Immature natural killer cell (primary cell): ENCODE measurements around the gene DSCAML1. TPM values are rescaled to one million over a fixed set of nuclear protein-coding genes. Genes with fewer than 3 reads are reported as not detected.
A peak's percentile ranks its signal among the peaks of the same experiment; 100 is the strongest.

Experiments
- DNase-seq, 3 donors: peaks; one replicate each; pipeline ENCODE4 v3.0.0; 2022; ENCODE audit warnings: mixed read lengths in 1 of 3
- H3K27ac Mint-ChIP-seq, 6 donors: one replicate each; pipeline ENCODE4 v1.8.0; 2020; ENCODE audit warnings: mixed read lengths in 6 of 6, mild to moderate bottlenecking in 5 of 6, inconsistent platforms in 4 of 6, moderate library complexity in 3 of 6
- H3K27me3 Mint-ChIP-seq, 3 donors: one replicate each; pipeline ENCODE4 v1.8.0; 2020 to 2021; ENCODE audit warnings: low read depth in 3 of 3, mild to moderate bottlenecking in 3 of 3, mixed read lengths in 3 of 3, moderate library complexity in 3 of 3, inconsistent platforms in 1 of 3
- H3K36me3 Mint-ChIP-seq, 3 donors: one replicate each; pipeline ENCODE4 v1.8.0; 2020; ENCODE audit warnings: mixed read lengths in 3 of 3, inconsistent platforms in 2 of 3, mild to moderate bottlenecking in 2 of 3
- H3K4me1 Mint-ChIP-seq, 2 donors: one replicate each; pipeline ENCODE4 v1.8.0; 2020; ENCODE audit warnings: inconsistent platforms in 2 of 2, mild to moderate bottlenecking in 2 of 2, mixed read lengths in 2 of 2, moderate library complexity in 1 of 2
- H3K4me3 Mint-ChIP-seq, 5 donors: one replicate each; pipeline ENCODE4 v1.8.0; 2020; ENCODE audit warnings: mild to moderate bottlenecking in 5 of 5, mixed read lengths in 5 of 5, inconsistent platforms in 3 of 5, moderate library complexity in 3 of 5
- H3K9me3 Mint-ChIP-seq, 6 donors: one replicate each; pipeline ENCODE4 v1.8.0; 2020; ENCODE audit warnings: mild to moderate bottlenecking in 6 of 6, mixed read lengths in 6 of 6, inconsistent platforms in 4 of 6, moderate library complexity in 3 of 6
- polyA plus RNA-seq, 3 donors: library from polyadenylated mRNA; unstranded; fragments of 300-500 nt; fragmentation: Illumina TruSeq; gene quantifications; one replicate each; pipeline ENCODE4 v1.2.3, GENCODE V29; 2021

The DSCAML1 gene
- polyA plus RNA-seq, 3 donors from 2014 or later = not detected

DNA sequence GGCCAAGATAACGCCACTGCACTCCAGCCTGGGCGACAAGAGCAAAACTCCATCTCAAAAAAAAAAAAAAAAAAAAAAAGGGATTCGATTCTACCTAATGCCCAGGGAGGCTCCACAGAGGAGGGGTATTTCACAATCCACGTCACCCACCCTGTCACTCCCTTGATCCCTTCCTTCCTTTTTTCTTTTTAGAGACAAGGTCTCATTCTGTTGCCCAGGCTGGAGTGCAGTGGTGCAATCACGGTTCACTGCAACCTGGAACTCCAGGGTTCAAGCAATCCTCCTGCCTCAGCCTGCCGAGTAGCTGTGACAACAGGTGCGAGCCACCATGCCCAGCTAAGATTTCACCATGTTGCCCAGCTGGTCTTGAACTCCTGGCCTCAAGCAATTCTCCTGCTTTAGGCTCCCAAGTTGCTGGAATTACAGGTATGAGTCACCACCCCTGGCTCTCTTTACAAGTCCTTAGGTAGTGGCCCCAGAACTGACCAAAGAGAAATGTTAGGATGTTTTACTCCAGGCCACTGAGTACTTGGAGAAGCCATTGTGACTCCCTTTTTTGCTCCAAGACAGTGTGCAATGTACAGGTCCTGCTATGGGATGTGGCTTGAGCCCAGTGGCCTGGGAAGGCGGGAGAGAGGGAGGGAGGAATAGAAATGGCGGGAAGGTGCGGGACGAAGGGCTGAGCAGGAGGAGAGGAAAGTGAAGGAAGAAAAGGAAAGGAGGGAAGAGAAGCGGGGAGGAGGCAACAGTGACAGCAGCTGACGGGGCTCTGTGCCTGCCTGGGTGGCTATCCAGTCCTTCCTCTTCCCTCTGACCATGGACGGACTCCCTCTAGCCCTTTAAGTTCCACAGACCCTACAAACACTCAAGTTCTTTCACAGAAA is 39.3 kb upstream of the DSCAML1 start:
- no peaks in the 10 kb centered on the region for H3K36me3 Mint-ChIP-seq
- peaks cover 0 to 6% (median 4%) of the 10 kb centered on the region in 3 donors for H3K27me3 Mint-ChIP-seq
- no peaks in the 10 kb centered on the region for H3K9me3 Mint-ChIP-seq
- H3K4me3 Mint-ChIP-seq = no peak overlapping the region
- H3K4me1 Mint-ChIP-seq = peaks cover 14 to 17% of the 10 kb centered on the region in 2 donors
- H3K27ac Mint-ChIP-seq = no peak overlapping the region
- no peak for DNase-seq

- H3K9me3 Mint-ChIP-seq = no peaks in the 10 kb centered on the region
- H3K27me3 Mint-ChIP-seq = peaks cover 0 to 6% (median 4%) of the 10 kb centered on the region in 3 donors
- no peak overlapping the region for H3K4me3 Mint-ChIP-seq
- H3K4me1 Mint-ChIP-seq = peaks cover 20 to 23% of the 10 kb centered on the region in 2 donors
- H3K36me3 Mint-ChIP-seq = no peaks in the 10 kb centered on the region
- H3K27ac Mint-ChIP-seq = no peak overlapping the region
- no peak for DNase-seq
Observed at GRCh38 chr11:117835576-117835975, 38.6 kb upstream of the DSCAML1 start.

DNA sequence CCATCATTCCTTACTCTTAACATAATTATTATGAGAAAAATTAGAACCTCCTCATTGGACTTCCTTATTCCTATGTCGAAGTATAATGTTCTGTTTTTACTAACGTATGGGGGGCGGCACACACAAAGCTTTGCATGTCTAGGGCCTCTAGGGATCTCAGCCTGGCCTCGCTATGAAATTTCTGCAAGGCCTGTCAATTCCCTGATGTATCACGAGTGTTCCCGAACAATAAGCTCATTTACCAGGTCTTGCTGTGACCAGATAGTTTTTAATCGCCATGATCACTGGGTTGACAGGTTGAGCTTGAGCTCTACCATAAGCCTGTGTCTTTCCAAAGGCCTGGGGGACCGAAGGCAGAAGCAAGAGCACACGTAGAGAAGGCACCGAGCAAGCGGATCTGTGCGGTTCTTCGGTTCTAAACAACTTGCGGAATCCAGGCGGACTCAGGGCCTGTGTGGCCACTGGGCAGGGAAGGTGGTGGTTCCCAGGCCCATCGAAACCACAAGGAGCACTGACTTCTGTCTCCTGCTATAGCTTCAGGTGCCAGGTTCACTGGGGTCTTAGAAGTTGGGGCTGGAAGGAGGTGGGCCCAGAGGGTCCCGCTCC is 37.9 kb upstream of the DSCAML1 start:
- no peak overlapping the region for H3K27ac Mint-ChIP-seq
- no peaks in the 10 kb centered on the region for H3K36me3 Mint-ChIP-seq
- H3K4me3 Mint-ChIP-seq = no peak overlapping the region
- peaks cover 25 to 28% of the 10 kb centered on the region in 2 donors for H3K4me1 Mint-ChIP-seq
- H3K9me3 Mint-ChIP-seq = no peaks in the 10 kb centered on the region
- peaks cover 2 to 6% (median 6%) of the 10 kb centered on the region in 3 donors for H3K27me3 Mint-ChIP-seq
- no peak for DNase-seq

DNA sequence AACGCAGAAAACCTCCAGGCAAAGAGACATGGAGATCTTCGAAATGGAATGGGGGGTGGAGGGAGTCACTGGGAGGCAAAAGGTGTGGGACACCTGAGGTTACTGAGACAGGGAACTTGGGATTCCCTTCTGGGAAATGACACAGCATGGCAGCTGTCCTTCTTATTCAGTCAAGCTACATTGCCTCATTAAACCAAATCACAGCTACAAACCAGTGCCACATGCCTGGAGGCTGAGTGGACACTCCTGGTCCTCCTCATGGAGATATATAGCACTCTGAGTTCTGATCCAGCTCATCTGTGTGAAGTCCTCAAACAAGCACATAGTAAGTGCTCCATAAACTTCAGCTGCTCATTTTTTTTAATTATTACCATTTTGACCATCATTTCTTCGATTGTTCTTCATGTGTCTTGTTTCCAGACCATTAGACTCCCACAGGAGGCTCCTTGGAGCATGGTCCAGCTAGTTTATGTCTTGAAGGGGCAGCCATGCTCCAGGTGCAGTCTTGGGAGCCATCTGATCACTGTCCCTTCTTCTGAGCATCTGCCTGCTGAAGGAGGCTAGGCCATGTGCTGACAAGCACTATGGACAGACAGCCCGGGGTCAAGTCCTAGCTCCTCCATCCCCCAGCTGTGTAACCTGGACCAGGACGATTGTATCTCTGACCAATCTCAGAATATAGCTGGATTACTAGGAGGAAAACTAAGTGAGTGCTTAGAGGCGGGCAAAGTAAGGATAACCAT is 37.2 kb upstream of the DSCAML1 start:
- no peak for DNase-seq
- Mint-ChIP-seq H3K27ac (peak overlapping the region in 1 of 6 donors; percentile 11), H3K27me3 (peaks cover 2 to 6% (median 6%) of the 10 kb centered on the region in 3 donors), H3K36me3 (no peaks in the 10 kb centered on the region), H3K4me3 (no peak overlapping the region), H3K9me3 (no peaks in the 10 kb centered on the region), H3K4me1 (peaks cover 25 to 28% of the 10 kb centered on the region in 2 donors)

GRCh38 chr11:117833401-117833891 is 36.4 kb upstream of the DSCAML1 start:
- peaks cover 2 to 6% (median 6%) of the 10 kb centered on the region in 3 donors for H3K27me3 Mint-ChIP-seq

GRCh38 chr11:117832511-117832910 is 35.5 kb upstream of the DSCAML1 start:
- no peak for DNase-seq
- H3K9me3 Mint-ChIP-seq = no peaks in the 10 kb centered on the region
- no peaks in the 10 kb centered on the region for H3K36me3 Mint-ChIP-seq
- H3K27me3 Mint-ChIP-seq = peaks cover under 1 to 4% (median 3%) of the 10 kb centered on the region in 3 donors
- H3K27ac Mint-ChIP-seq = peak overlapping the region in 2 of 6 donors; percentile 43 to 66
- H3K4me3 Mint-ChIP-seq = no peak overlapping the region
- peaks cover 19 to 28% of the 10 kb centered on the region in 2 donors for H3K4me1 Mint-ChIP-seq

More at GRCh38 chr11:117833401-117833891, 36.4 kb upstream of the DSCAML1 start:
- Mint-ChIP-seq H3K4me1 (peaks cover 23 to 33% of the 10 kb centered on the region in 2 donors), H3K36me3 (no peaks in the 10 kb centered on the region), H3K4me3 (no peak overlapping the region), H3K9me3 (no peaks in the 10 kb centered on the region), H3K27ac (no peak overlapping the region)
- no peak for DNase-seq

DNA sequence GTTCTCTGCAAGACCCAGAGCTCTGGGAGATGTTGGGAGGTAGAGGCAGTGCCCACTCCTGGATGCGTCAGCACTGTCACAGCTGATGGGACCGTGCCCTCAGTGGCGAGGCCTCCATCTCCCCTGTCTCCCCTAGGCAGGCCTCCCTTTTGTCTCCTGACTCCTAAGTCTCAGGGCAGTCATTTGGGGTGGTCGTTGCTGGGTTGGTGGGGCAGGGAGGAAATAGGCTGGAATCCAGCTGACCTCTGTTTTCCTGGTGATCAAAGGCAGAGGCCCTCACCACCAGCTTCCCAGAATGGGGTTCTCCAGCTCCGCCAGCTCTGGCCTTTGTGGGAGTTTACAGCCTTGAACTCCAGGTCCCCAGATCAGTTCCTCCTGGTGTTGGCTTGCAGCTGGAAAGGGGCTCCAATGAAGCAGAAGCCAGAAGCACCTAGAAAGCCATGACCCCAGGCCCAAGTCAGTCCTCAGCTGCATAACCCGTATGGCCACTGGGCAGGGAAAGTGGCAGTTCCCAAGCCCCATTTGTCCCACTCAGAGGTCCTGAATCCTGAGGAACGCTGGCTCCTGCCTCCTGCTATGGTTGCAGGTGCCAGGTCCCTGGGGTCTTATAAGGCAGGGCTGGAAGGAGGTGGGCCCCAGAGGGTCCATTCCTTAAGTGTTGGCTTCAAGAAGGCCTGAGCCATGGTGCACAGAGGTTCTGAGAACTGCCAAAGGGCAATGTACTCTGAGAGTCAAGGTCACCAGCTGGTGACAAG is 34.8 kb upstream of the DSCAML1 start:
- H3K4me3 Mint-ChIP-seq = no peak overlapping the region
- peaks cover 19 to 24% of the 10 kb centered on the region in 2 donors for H3K4me1 Mint-ChIP-seq
- no peak for DNase-seq
- no peaks in the 10 kb centered on the region for H3K36me3 Mint-ChIP-seq
- H3K27ac Mint-ChIP-seq = peak overlapping the region in 1 of 6 donors; percentile 7
- peaks cover under 1 to 5% (median 4%) of the 10 kb centered on the region in 3 donors for H3K27me3 Mint-ChIP-seq
- no peaks in the 10 kb centered on the region for H3K9me3 Mint-ChIP-seq

DNA sequence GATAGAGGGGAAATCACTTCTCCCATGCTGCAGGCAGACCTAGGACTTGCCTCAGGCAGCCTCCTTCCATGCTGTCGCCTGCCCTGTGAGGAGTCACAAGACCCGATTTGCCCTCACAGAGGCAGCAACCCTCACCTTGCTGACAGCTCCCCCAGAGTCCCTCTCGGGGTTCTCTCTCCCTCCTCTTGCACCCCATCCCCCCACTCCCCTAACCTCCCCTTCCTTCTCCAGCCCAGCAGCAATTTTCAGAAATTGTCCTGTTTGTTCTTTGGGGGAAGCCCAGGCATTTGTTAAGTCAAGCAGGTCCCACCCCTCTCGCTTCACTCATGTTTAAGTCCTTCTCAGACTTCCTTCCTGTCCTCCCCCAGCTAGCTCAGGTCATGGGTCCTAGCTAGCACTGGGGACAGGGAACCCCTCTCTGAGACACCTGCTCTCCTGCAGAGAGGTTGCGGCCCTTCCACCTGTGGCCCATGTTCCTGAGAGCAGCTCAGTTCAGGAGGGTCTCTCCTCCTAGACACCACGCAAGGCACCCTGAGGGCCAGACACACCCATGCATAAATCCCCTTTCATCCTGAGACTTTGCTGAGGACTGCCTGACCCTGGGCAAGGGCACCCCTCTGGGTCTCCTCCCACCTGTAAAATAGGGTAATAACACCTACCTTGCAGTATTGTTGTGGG is 33.8 kb upstream of the DSCAML1 start:
- no peaks in the 10 kb centered on the region for H3K9me3 Mint-ChIP-seq
- no peak overlapping the region for H3K4me3 Mint-ChIP-seq
- no peak for DNase-seq
- peaks cover 2 to 5% (median 5%) of the 10 kb centered on the region in 3 donors for H3K27me3 Mint-ChIP-seq
- H3K27ac Mint-ChIP-seq = peak overlapping the region in 2 of 6 donors; percentile 9 to 73
- peaks cover 19 to 23% of the 10 kb centered on the region in 2 donors for H3K4me1 Mint-ChIP-seq
- no peaks in the 10 kb centered on the region for H3K36me3 Mint-ChIP-seq

GRCh38 chr11:117830072-117830471 is 33.1 kb upstream of the DSCAML1 start:
- DNase-seq = no peak
- H3K4me1 Mint-ChIP-seq = peaks cover 19 to 23% of the 10 kb centered on the region in 2 donors
- H3K27me3 Mint-ChIP-seq = peaks cover 2 to 5% (median 5%) of the 10 kb centered on the region in 3 donors
- H3K36me3 Mint-ChIP-seq = no peaks in the 10 kb centered on the region
- H3K9me3 Mint-ChIP-seq = no peaks in the 10 kb centered on the region
- peak overlapping the region in 3 of 6 donors; percentile 27 to 74 (median 60) for H3K27ac Mint-ChIP-seq
- peak overlapping the region in 2 of 5 donors; percentile 32 to 44 for H3K4me3 Mint-ChIP-seq

DNA sequence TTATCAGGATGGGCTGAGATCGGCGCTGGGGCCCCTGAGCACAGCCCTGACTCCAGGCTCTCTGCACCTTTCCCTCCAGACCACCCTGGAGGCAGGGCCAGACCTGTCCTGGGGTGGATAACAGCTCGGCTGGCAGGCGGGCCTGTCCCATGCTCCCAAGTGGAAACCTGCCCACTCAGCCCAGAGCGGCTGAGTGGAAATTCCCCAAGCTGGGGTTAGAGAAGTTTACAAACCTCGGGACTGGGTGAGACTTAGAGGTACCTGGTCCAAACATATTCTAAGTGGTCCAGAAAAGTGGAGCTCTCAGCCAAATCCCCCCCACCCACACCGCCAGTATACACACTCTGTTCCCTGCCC is 32.3 kb upstream of the DSCAML1 start:
- no peak overlapping the region for H3K27ac Mint-ChIP-seq
- H3K4me3 Mint-ChIP-seq = no peak overlapping the region
- H3K4me1 Mint-ChIP-seq = peaks cover 19 to 23% of the 10 kb centered on the region in 2 donors
- H3K9me3 Mint-ChIP-seq = no peaks in the 10 kb centered on the region
- no peaks in the 10 kb centered on the region for H3K36me3 Mint-ChIP-seq
- DNase-seq = no peak
- H3K27me3 Mint-ChIP-seq = peaks cover 2 to 5% (median 5%) of the 10 kb centered on the region in 3 donors

DNA sequence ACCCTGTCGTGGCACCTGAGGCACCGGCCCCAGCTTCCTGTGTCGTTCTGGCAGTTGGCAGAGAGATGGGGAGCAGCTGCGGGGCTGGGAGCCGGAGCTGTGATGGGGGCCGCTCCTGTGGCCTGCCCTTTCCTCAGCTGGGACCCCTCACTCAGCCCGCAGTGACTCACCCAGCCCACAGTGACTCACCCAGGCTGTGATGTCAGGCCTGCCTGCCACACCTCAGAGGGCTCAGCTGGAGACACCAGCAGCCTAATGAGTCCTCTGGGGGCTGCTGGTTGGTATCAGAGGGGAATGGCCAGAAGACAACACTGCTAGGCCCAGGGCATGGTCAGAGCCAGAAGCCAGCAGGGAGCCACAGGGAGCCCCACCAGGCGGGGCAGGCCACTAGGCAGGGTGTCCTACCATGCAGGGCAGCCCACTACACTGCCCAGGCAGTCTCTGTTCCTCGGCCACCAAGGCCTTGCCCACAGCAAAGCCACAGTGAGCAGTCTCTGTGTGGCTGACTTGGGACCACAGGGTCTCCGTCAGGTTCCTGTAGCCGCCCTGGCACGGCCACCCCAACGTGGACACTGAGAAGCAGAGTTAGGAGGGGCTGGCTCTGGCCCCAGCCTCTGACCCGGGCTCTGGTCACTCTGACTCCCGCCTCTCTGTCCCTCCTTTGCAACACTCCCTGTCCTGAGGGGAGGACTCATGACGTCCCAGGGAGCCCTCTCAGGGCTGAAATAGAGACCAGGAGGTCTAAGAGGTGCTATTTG is 31.8 kb upstream of the DSCAML1 start:
- Mint-ChIP-seq H3K4me1 (peaks cover 19 to 23% of the 10 kb centered on the region in 2 donors), H3K27ac (peak overlapping the region in 4 of 6 donors; percentile 39 to 50 (median 46)), H3K36me3 (no peaks in the 10 kb centered on the region), H3K4me3 (peak overlapping the region in 2 of 5 donors; percentile 20 to 46), H3K9me3 (no peaks in the 10 kb centered on the region), H3K27me3 (peaks cover 4 to 5% (median 5%) of the 10 kb centered on the region in 3 donors)
- DNase-seq = peak; percentile 54 to 75 (median 54)
